PC-9 (cell line): ENCODE measurements around the gene TMEM74B.

Experiments used
- CTCF ChIP-seq: fragments of 200-600 bp; sonication (generic); conservative IDR thresholded peaks from 2 replicates; pipeline ENCODE4 v1.6.1; 2017; ENCODE audit warnings: mixed run types, antibody characterized with exemption, mild to moderate bottlenecking, moderate library complexity
- EZH2 ChIP-seq: fragments of 200-600 bp; sonication (generic); IDR thresholded peaks from 2 replicates; pipeline ENCODE4 v1.8.0; 2017; ENCODE audit warnings: antibody characterized with exemption, low read depth

- no peak for TF ChIP-seq EZH2
- no peak for TF ChIP-seq CTCF
These were observed 50.4 kb downstream of the TMEM74B start for GRCh38 chr20:1134355-1134754.
